Keratinocyte (primary cell): ENCODE measurements around the gene GLB1L2.

Source experiments
- CTCF ChIP-seq, 3 experiments: IDR thresholded peaks in 1 of 3; conservative IDR thresholded peaks in 1 of 3; optimal IDR thresholded peaks in 1 of 3; 2 replicates in 2 of 3; 3 replicates in 1 of 3; pipeline versions ENCODE3 to v1.5.1; 2011; ENCODE audit warnings: low read length in 3 of 3, mild to moderate bottlenecking in 3 of 3, moderate library complexity in 2 of 3, control low read depth in 1 of 3, inconsistent platforms in 1 of 3; ENCODE audit not compliant: insufficient read depth in 2 of 3; ENCODE audit errors: extremely low read depth in 1 of 3
- EZH2 ChIP-seq: IDR thresholded peaks from one replicate; pipeline ENCODE4 v1.6.1; 2012; ENCODE audit warnings: inconsistent platforms, mild to moderate bottlenecking, low read length, moderate library complexity

GRCh38 chr11:134399996-134400395, 68.2 kb downstream of the GLB1L2 start:
- TF ChIP-seq CTCF (optimal IDR thresholded peaks at IDR 0.05 in 1 of 3, IDR thresholded peaks at IDR 0.05 in 1 of 3, conservative IDR thresholded peaks at IDR 0.05 in 1 of 3; ENCODE audit: extremely low read depth in 1 of 3, insufficient read depth in 2 of 3, low read length in 3 of 3), result no peak
- TF ChIP-seq EZH2, result no peak
